ENCODE results near the gene GRHL1.

Gene GRHL1

DNA sequence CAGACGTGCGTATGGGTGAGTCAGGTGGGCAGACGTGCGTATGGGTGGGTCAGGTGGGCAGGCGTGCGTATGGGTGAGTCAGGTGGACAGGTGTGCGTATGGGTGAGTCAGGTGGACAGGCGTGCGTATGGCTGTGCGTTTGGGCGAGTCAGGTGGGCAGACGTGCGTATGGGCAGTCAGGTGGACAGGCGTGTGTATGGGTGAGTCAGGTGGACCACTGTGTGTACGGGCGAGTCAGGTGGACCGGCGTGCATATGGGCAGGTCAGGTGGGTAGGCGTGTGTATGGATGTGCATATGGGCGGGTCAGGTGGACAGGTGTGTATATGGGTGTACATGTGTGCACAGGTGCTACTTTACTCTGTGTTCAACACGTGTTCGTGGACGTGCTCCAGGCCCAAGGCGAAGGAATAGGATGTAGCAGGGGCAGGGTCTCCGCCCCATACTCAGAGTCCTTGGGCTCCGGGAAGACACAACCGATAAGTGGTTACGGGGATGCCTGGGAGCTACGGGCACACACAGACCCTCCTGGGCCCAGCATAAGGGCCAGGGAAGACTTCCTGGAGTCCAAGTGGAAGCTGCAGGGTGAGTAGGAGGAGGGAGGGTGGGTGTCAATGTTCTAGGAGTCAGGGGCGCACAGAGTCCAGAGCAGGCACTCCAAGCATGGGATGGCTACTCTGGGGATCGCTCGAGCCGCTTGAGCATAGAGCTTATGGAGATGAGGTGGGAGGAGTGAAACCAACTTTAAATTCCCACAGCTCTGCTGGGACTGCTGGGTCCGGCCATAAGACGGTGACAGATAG lies 64.7 kb downstream of the GRHL1 start:
- TF ChIP-seq, protein P1, sequence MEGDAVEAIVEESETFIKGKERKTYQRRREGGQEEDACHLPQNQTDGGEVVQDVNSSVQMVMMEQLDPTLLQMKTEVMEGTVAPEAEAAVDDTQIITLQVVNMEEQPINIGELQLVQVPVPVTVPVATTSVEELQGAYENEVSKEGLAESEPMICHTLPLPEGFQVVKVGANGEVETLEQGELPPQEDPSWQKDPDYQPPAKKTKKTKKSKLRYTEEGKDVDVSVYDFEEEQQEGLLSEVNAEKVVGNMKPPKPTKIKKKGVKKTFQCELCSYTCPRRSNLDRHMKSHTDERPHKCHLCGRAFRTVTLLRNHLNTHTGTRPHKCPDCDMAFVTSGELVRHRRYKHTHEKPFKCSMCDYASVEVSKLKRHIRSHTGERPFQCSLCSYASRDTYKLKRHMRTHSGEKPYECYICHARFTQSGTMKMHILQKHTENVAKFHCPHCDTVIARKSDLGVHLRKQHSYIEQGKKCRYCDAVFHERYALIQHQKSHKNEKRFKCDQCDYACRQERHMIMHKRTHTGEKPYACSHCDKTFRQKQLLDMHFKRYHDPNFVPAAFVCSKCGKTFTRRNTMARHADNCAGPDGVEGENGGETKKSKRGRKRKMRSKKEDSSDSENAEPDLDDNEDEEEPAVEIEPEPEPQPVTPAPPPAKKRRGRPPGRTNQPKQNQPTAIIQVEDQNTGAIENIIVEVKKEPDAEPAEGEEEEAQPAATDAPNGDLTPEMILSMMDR (conservative IDR thresholded peaks at IDR 0.05; ENCODE audit: control insufficient read depth, insufficient read depth, low read depth, low read length) = no peak
- no peak overlapping the region for H3K4me3 ChIP-seq (ENCODE audit: control insufficient read depth, low read depth, low read length)
- no peak for DNase-seq (ENCODE audit: low read depth)

DNA sequence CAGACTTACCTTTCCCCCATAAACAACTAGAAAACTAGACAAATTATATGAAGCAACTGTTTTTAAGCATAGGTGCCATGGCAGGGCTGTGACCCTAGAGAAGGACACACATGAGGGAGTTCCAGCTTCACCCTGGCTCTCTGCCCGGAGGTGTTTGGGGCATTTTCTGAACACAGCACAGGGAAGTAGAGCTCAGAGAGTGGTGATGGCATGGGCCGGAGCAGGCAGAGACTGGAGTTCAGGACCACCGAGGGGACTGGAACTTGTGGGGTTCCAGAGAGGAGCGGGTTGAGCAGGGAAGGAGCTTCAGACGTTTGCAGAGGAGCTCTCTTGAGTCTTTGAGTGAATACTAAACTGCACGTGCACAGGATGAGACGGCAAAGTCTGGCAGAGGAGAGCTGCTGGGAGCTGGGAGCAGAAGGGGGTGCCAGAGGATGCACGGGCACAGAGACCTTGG lies 65.3 kb downstream of the GRHL1 start:
- no peak overlapping the region for H3K4me3 ChIP-seq (ENCODE audit: control insufficient read depth, low read depth, low read length)
- DNase-seq (ENCODE audit: low read depth) = no peak
- TF ChIP-seq, protein P1 (conservative IDR thresholded peaks at IDR 0.05; ENCODE audit: control insufficient read depth, insufficient read depth, low read depth, low read length) = no peak

DNA sequence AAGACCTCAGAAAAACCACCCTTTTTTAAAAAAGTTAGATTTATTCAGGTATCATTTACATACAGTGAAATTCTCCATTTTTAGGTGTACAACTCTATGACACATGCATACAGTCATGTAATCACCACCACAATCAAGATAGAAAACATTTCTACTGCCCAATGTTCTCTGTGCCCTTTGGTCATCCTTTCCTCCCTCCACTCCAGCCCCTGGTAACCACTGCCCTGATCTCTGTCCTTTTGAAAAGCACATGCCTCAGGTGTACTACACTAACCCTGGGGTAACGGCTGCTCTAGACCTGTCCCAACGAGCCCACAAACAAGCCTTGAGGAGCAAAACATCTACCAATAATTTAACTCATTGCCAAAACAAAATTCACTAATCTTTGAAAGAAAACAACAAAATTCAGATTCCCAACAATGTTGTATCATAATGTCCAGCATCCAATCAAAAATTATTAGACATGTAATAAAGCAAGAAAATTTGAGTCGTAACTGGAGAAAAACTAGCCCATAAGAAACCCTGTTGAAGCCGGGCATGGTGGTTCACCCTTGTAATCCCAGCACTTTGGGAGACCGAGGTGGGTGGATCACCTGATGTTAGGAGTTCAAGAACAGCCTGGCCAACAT lies 65.9 kb downstream of the GRHL1 start:
- TF ChIP-seq, protein P1 (conservative IDR thresholded peaks at IDR 0.05; ENCODE audit: control insufficient read depth, insufficient read depth, low read depth, low read length) = no peak
- no peak overlapping the region for H3K4me3 ChIP-seq (ENCODE audit: control insufficient read depth, low read depth, low read length)
- no peak for DNase-seq (ENCODE audit: low read depth)

DNA sequence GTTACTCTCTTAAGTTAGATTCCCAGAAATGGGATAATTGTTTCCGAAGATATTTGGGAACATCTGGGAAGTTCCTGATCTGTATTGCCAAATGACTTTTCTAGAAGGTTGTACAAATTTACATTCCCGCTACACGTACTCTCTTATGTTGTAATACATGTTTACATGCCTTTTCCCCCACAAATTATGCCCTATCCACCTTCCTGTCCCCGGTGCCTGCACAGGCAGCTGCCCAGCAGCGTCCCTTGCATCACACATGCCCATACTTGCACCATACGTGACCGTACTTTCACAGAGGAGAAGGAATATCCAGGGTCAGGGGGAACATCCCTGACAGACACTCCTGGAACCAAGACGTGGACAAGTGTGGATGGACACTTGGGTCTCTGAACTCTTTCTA lies 67.7 kb downstream of the GRHL1 start:
- TF ChIP-seq, protein P1 (conservative IDR thresholded peaks at IDR 0.05; ENCODE audit: control insufficient read depth, insufficient read depth, low read depth, low read length) = no peak
- no peak overlapping the region for H3K4me3 ChIP-seq (ENCODE audit: control insufficient read depth, low read depth, low read length)
- peak; percentile 24 for DNase-seq (ENCODE audit: low read depth)

DNA sequence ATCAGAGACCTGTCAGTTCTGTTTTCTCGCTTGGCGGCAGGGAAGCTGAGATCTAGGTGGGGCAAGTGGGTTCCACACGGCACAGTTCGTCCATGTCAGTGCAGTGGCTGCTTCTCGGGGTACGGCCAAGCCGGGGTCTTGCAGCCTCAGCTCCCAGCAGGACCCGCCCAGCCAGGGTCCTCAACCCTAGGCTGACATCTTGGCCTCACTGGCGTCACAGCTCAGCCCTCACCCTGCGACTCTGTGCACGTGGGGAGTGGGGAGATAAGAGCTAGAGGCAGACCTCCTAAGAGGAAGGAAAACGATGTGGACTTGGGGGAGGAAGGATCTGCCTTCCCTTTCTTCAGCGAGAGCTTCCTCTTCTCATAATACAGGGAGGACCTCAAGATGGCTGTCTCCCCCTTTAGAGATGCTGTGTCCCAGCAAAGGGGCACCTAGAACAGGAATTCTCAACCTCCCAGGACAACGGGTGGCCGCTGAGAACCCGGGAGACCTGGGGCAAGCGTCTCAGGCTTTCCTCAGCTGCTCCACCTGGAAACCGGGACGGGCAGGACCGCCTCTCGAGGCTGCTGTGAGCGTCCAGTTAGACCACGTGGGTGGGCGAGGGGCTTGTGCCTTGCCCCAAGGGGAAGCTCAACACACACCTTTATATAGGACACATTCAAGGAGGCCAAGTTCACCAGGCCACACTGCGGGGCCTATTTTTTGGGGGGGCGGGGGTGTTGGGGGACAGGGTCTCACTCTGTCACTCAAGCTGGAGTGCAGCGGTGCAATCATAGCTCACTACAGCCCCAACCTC lies 68.3 kb downstream of the GRHL1 start:
- H3K4me3 ChIP-seq (ENCODE audit: control insufficient read depth, low read depth, low read length) = no peak overlapping the region
- no peak for DNase-seq (ENCODE audit: low read depth)
- TF ChIP-seq, protein P1 (conservative IDR thresholded peaks at IDR 0.05; ENCODE audit: control insufficient read depth, insufficient read depth, low read depth, low read length) = no peak

DNA sequence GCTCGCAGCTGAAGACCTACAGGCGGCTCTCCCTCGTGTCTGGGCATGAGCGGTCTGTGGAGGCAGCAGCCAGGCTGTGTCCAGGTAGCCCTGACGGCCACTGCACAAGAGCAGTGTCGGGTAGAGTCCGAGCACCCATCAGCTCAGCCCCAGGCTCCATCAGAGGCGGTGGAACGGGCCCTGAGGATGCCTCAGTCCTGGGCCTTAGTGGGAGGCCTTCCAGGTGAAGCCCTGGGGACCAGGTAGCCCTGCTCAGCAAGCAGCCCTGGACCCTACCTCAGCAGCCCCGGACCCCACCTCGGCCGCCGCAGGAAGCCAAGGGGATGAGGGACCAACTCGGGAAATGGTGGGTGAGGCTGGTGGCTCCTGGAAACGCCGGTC lies 70.5 kb downstream of the GRHL1 start:
- TF ChIP-seq, protein P1 (conservative IDR thresholded peaks at IDR 0.05; ENCODE audit: control insufficient read depth, insufficient read depth, low read depth, low read length) = no peak
- DNase-seq (ENCODE audit: low read depth) = no peak
- H3K4me3 ChIP-seq (ENCODE audit: control insufficient read depth, low read depth, low read length) = no peak overlapping the region

All from fibroblast of mammary gland (primary cell).